ENCODE measurements around the gene TNNI3K. TPM values are rescaled to one million over a fixed set of nuclear protein-coding genes. Genes with fewer than 3 reads are reported as not detected.

TNNI3K gene
- polyA plus RNA-seq, 1 experiment: 1.1 TPM

- no peak overlapping the region for H3K4me3 ChIP-seq (ENCODE audit: low read depth, low read length)
- ChIA-PET POLR2A (no interaction called here), CTCF (no interaction called here)
- no peak for DNase-seq (ENCODE audit: low read depth, low spot score)
- TF ChIP-seq CTCF (IDR thresholded peaks at IDR 0.05; ENCODE audit: low read depth, low read length): no peak
- no peak overlapping the region for H3K27ac ChIP-seq (ENCODE audit: low read depth, low read length)
- H3K27me3 ChIP-seq (ENCODE audit: control insufficient read depth, insufficient read depth, low read length): no peaks in the 10 kb centered on the region
- peaks cover 7% of the 10 kb centered on the region for H3K9me3 ChIP-seq (ENCODE audit: control insufficient read depth, insufficient read depth, low read length)
These were observed 228.8 kb downstream of the TNNI3K start for GRCh38 chr1:74464037-74464436.

GRCh38 chr1:74465193-74465681, 230.1 kb downstream of the TNNI3K start:
- CTCF ChIA-PET: no interaction called here
- no peak for DNase-seq (ENCODE audit: low read depth, low spot score)
- peaks cover 7% of the 10 kb centered on the region for H3K9me3 ChIP-seq (ENCODE audit: control insufficient read depth, insufficient read depth, low read length)
- H3K27me3 ChIP-seq (ENCODE audit: control insufficient read depth, insufficient read depth, low read length): no peaks in the 10 kb centered on the region
- no peak overlapping the region for H3K4me3 ChIP-seq (ENCODE audit: low read depth, low read length)
- no peak overlapping the region for H3K27ac ChIP-seq (ENCODE audit: low read depth, low read length)
- TF ChIP-seq CTCF (IDR thresholded peaks at IDR 0.05; ENCODE audit: low read depth, low read length): no peak
- POLR2A ChIA-PET: no interaction called here

GRCh38 chr1:74467786-74468377, 232.7 kb downstream of the TNNI3K start:
- no peak for DNase-seq (ENCODE audit: low read depth, low spot score)
- CTCF ChIA-PET: interaction anchor here (0.8 to 3.4 kb wide), 41 partner anchors 9 to 628 kb away, joined by 3 to 30 read pairs (median 5); partner anchors contain the start of genes FPGT and LRRIQ3
- no peak overlapping the region for H3K4me3 ChIP-seq (ENCODE audit: low read depth, low read length)
- H3K27ac ChIP-seq (ENCODE audit: low read depth, low read length): no peak overlapping the region
- H3K27me3 ChIP-seq (ENCODE audit: control insufficient read depth, insufficient read depth, low read length): no peaks in the 10 kb centered on the region
- peaks cover 7% of the 10 kb centered on the region for H3K9me3 ChIP-seq (ENCODE audit: control insufficient read depth, insufficient read depth, low read length)
- POLR2A ChIA-PET: no interaction called here
- no peak for TF ChIP-seq CTCF (IDR thresholded peaks at IDR 0.05; ENCODE audit: low read depth, low read length)

GRCh38 chr1:74468982-74469603, 233.9 kb downstream of the TNNI3K start:
- TF ChIP-seq CTCF (IDR thresholded peaks at IDR 0.05; ENCODE audit: low read depth, low read length): peak; percentile 71
- peaks cover 7% of the 10 kb centered on the region for H3K9me3 ChIP-seq (ENCODE audit: control insufficient read depth, insufficient read depth, low read length)
- no peaks in the 10 kb centered on the region for H3K27me3 ChIP-seq (ENCODE audit: control insufficient read depth, insufficient read depth, low read length)
- ChIA-PET POLR2A (no interaction called here), CTCF (interaction anchor here (0.5 to 3.4 kb wide), 75 partner anchors 9 to 795 kb away, joined by 3 to 30 read pairs (median 4); partner anchors contain the start of genes FPGT and LRRIQ3)
- no peak overlapping the region for H3K27ac ChIP-seq (ENCODE audit: low read depth, low read length)
- H3K4me3 ChIP-seq (ENCODE audit: low read depth, low read length): no peak overlapping the region
- DNase-seq (ENCODE audit: low read depth, low spot score): peak; percentile 26

GRCh38 chr1:74470251-74470650, 235.1 kb downstream of the TNNI3K start:
- TF ChIP-seq CTCF (IDR thresholded peaks at IDR 0.05; ENCODE audit: low read depth, low read length): no peak
- no peaks in the 10 kb centered on the region for H3K27me3 ChIP-seq (ENCODE audit: control insufficient read depth, insufficient read depth, low read length)
- H3K9me3 ChIP-seq (ENCODE audit: control insufficient read depth, insufficient read depth, low read length): peaks cover 4% of the 10 kb centered on the region
- H3K27ac ChIP-seq (ENCODE audit: low read depth, low read length): no peak overlapping the region
- CTCF ChIA-PET: interaction anchor here (0.7 to 3.4 kb wide), 8 partner anchors 10 to 714 kb away, joined by 3 to 30 read pairs (median 9); no protein-coding TSS in a partner anchor
- H3K4me3 ChIP-seq (ENCODE audit: low read depth, low read length): no peak overlapping the region
- DNase-seq (ENCODE audit: low read depth, low spot score): no peak
- POLR2A ChIA-PET: no interaction called here
